ENCODE data around the gene DLGAP4. TPM values are rescaled to one million over a fixed set of nuclear protein-coding genes. Genes with fewer than 3 reads are reported as not detected.

Gene DLGAP4
- total RNA-seq, 1 experiment from 2014 or later = 19.2 TPM

- H3K27ac ChIP-seq = no peak overlapping the region
- H3K36me3 ChIP-seq = peaks cover 18% of the 10 kb centered on the region
- H3K4me3 ChIP-seq = no peak overlapping the region
- no peaks in the 10 kb centered on the region for H3K27me3 ChIP-seq (replicated peaks)
- H3K4me1 ChIP-seq (replicated peaks) = peaks cover 22% of the 10 kb centered on the region
- DNase-seq (ENCODE audit: low read depth in 1 of 2, low spot score in 2 of 2) = no peak
- no peaks in the 10 kb centered on the region for H3K9me3 ChIP-seq (replicated peaks)
These were observed 232.0 kb downstream of the DLGAP4 start for GRCh38 chr20:36538026-36538722.

GRCh38 chr20:36540551-36541211, 234.5 kb downstream of the DLGAP4 start:
- Histone ChIP-seq H3K9me3 (replicated peaks) (no peaks in the 10 kb centered on the region), H3K36me3 (peaks cover 43% of the 10 kb centered on the region), H3K4me1 (replicated peaks) (peaks cover 40% of the 10 kb centered on the region), H3K27me3 (replicated peaks) (no peaks in the 10 kb centered on the region), H3K4me3 (peak overlapping the region; percentile 86), H3K27ac (peak overlapping the region; percentile 56)
- DNase-seq (ENCODE audit: low read depth in 1 of 2, low spot score in 2 of 2) = no peak

GRCh38 chr20:36541227-36541767, 235.2 kb downstream of the DLGAP4 start, which contains the start of gene MYL9:
TSS of gene MYL9 (plus strand) at chr20:36541519. CDS start at chr20:36544885, 3,366 bp downstream.
- Histone ChIP-seq H3K36me3 (peaks cover 50% of the 10 kb centered on the region), H3K4me3 (peak within 1 kb of the TSS; percentile 86), H3K4me1 (replicated peaks) (peaks cover 40% of the 10 kb centered on the region), H3K27ac (peak within 1 kb of the TSS; percentile 56), H3K27me3 (replicated peaks) (no peaks in the 10 kb centered on the region), H3K9me3 (replicated peaks) (no peaks in the 10 kb centered on the region)
- DNase-seq (ENCODE audit: low read depth in 1 of 2, low spot score in 2 of 2) = peak; percentile 59 to 92

- H3K4me3 ChIP-seq = peak overlapping the region; percentile 86
- H3K36me3 ChIP-seq = peaks cover 56% of the 10 kb centered on the region
- no peaks in the 10 kb centered on the region for H3K27me3 ChIP-seq (replicated peaks)
- peak overlapping the region; percentile 56 for H3K27ac ChIP-seq
- H3K9me3 ChIP-seq (replicated peaks) = no peaks in the 10 kb centered on the region
- peak; percentile 73 to 78 for DNase-seq (ENCODE audit: low read depth in 1 of 2, low spot score in 2 of 2)
- H3K4me1 ChIP-seq (replicated peaks) = peaks cover 40% of the 10 kb centered on the region
These were observed 235.8 kb downstream of the DLGAP4 start for GRCh38 chr20:36541768-36542488.

GRCh38 chr20:36542516-36543183, 236.5 kb downstream of the DLGAP4 start:
- peaks cover 40% of the 10 kb centered on the region for H3K4me1 ChIP-seq (replicated peaks)

GRCh38 chr20:36543184-36544133, 237.3 kb downstream of the DLGAP4 start:
- Histone ChIP-seq H3K27me3 (replicated peaks) (no peaks in the 10 kb centered on the region), H3K9me3 (replicated peaks) (no peaks in the 10 kb centered on the region), H3K4me1 (replicated peaks) (peaks cover 40% of the 10 kb centered on the region), H3K4me3 (peak overlapping the region; percentile 86), H3K36me3 (peaks cover 71% of the 10 kb centered on the region), H3K27ac (no peak overlapping the region)
- DNase-seq (ENCODE audit: low read depth in 1 of 2, low spot score in 2 of 2) = no peak

More at GRCh38 chr20:36542516-36543183, 236.5 kb downstream of the DLGAP4 start:
- Histone ChIP-seq H3K9me3 (replicated peaks) (no peaks in the 10 kb centered on the region), H3K27me3 (replicated peaks) (no peaks in the 10 kb centered on the region), H3K27ac (no peak overlapping the region), H3K4me3 (peak overlapping the region; percentile 86), H3K36me3 (peaks cover 63% of the 10 kb centered on the region)
- DNase-seq (ENCODE audit: low read depth in 1 of 2, low spot score in 2 of 2) = no peak

- H3K36me3 ChIP-seq = peaks cover 80% of the 10 kb centered on the region
- H3K27me3 ChIP-seq (replicated peaks) = no peaks in the 10 kb centered on the region
- DNase-seq (ENCODE audit: low read depth in 1 of 2, low spot score in 2 of 2) = peak in 1 of 2 experiments; percentile 63
- no peak overlapping the region for H3K27ac ChIP-seq
- H3K9me3 ChIP-seq (replicated peaks) = no peaks in the 10 kb centered on the region
- H3K4me3 ChIP-seq = 0 out of 2 replicates have a peak overlapping the region, but pooled peaks have one; percentile 1
- H3K4me1 ChIP-seq (replicated peaks) = peaks cover 40% of the 10 kb centered on the region
These were observed 238.2 kb downstream of the DLGAP4 start for GRCh38 chr20:36544134-36545018.

- H3K9me3 ChIP-seq (replicated peaks) = 0 out of 2 replicates have a peak, but pooled peaks cover 2% of the 10 kb centered on the region
- no peak overlapping the region for H3K27ac ChIP-seq
- peaks cover 32% of the 10 kb centered on the region for H3K4me1 ChIP-seq (replicated peaks)
- H3K4me3 ChIP-seq = no peak overlapping the region
- DNase-seq (ENCODE audit: low read depth in 1 of 2, low spot score in 2 of 2) = no peak
- no peaks in the 10 kb centered on the region; the same call in 1 of the 2 replicates for H3K27me3 ChIP-seq (replicated peaks)
- H3K36me3 ChIP-seq = peaks cover 85% of the 10 kb centered on the region
These were observed 240.1 kb downstream of the DLGAP4 start for GRCh38 chr20:36546111-36546736.

- H3K4me1 ChIP-seq (replicated peaks) = peaks cover 26% of the 10 kb centered on the region
- no peaks in the 10 kb centered on the region; the same call in 1 of the 2 replicates for H3K27me3 ChIP-seq (replicated peaks)
- DNase-seq (ENCODE audit: low read depth in 1 of 2, low spot score in 2 of 2) = no peak
- peaks cover 75% of the 10 kb centered on the region for H3K36me3 ChIP-seq
- 0 out of 2 replicates have a peak, but pooled peaks cover 2% of the 10 kb centered on the region for H3K9me3 ChIP-seq (replicated peaks)
- no peak overlapping the region for H3K27ac ChIP-seq
- H3K4me3 ChIP-seq = no peak overlapping the region
These were observed 241.3 kb downstream of the DLGAP4 start for GRCh38 chr20:36547186-36548005.

- Histone ChIP-seq H3K4me3 (no peak overlapping the region), H3K9me3 (replicated peaks) (0 out of 2 replicates have a peak, but pooled peaks cover 2% of the 10 kb centered on the region), H3K27ac (no peak overlapping the region), H3K4me1 (replicated peaks) (peaks cover 20% of the 10 kb centered on the region), H3K27me3 (replicated peaks) (no peaks in the 10 kb centered on the region; the same call in 1 of the 2 replicates), H3K36me3 (peaks cover 69% of the 10 kb centered on the region)
- no peak for DNase-seq (ENCODE audit: low read depth in 1 of 2, low spot score in 2 of 2)
These were observed 241.8 kb downstream of the DLGAP4 start for GRCh38 chr20:36548006-36548315.
